Endothelial cell of umbilical vein (primary cell): ENCODE data around the gene SLC35G4.

Experiments
- CTCF ChIP-seq, 2 donors: IDR thresholded peaks; 1 replicate in 1 of 2; 2 replicates in 1 of 2; pipeline ENCODE4 v1.5.1; 2011; ENCODE audit warnings: low read length in 2 of 2, mild to moderate bottlenecking in 2 of 2, moderate library complexity in 2 of 2, control low read depth in 1 of 2, inconsistent platforms in 1 of 2, low read depth in 1 of 2; ENCODE audit not compliant: insufficient read depth in 1 of 2; ENCODE audit errors: extremely low read depth in 1 of 2
- EZH2 ChIP-seq: IDR thresholded peaks from 2 replicates; pipeline ENCODE4 v1.6.1; 2012; ENCODE audit warnings: borderline replicate concordance, low read depth, mild to moderate bottlenecking, moderate library complexity, low read length, inconsistent platforms; ENCODE audit not compliant: severe bottlenecking
- GATA2 ChIP-seq: IDR thresholded peaks from 2 replicates; pipeline ENCODE4 v1.7.0; 2011; ENCODE audit warnings: low read depth, mild to moderate bottlenecking, moderate library complexity, mixed read lengths, low read length; ENCODE audit not compliant: insufficient read length, insufficient read depth
- JUN ChIP-seq: IDR thresholded peaks from 2 replicates; pipeline ENCODE4 v1.6.1; 2011; ENCODE audit warnings: borderline replicate concordance, low read depth; ENCODE audit not compliant: insufficient read length, insufficient read depth
- MYC ChIP-seq: IDR thresholded peaks from one replicate; pipeline ENCODE4 v1.6.1; 2011; ENCODE audit warnings: mild to moderate bottlenecking, low read depth, low read length
- POLR2A ChIP-seq: IDR thresholded peaks from 2 replicates; pipeline ENCODE4 v1.6.1; 2012; ENCODE audit warnings: low read depth, mild to moderate bottlenecking, control low read depth, low read length
- POLR2AphosphoS5 ChIP-seq: IDR thresholded peaks from 2 replicates; pipeline ENCODE4 v1.6.1; 2012; ENCODE audit warnings: low read depth, mild to moderate bottlenecking, control low read depth, low read length, moderate library complexity; ENCODE audit not compliant: insufficient read depth
- TF ChIP-seq, protein P1 (sequence below): IDR thresholded peaks from 2 replicates; pipeline ENCODE4 v1.6.1; 2011; ENCODE audit not compliant: insufficient read depth, insufficient read length

DNA sequence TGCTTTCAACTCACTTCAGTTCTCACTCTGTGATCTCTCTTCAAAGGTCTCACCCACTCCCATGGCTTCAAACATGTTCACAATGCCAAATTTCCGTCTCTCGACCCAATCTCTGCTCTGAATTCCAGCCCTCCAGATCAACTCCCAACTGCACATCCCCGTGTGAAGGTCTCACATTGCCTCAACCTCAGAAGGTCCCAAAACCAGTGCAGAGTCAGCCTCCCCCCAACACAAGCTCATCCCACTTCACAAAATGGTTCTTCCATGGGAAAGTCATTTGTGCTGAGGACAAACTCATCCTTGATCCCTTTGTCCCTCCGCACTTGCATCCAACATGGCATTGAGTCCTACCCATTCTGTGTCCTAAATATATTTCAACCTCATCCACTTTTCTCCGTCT is 48.6 kb downstream of the SLC35G4 start:
- TF ChIP-seq CTCF (IDR thresholded peaks at IDR 0.05; ENCODE audit: extremely low read depth in 1 of 2, insufficient read depth in 1 of 2, low read depth in 1 of 2, low read length in 2 of 2) (no peak), EZH2 (no peak), GATA2 (no peak), MYC (no peak), POLR2A (no peak), JUN (no peak), POLR2AphosphoS5 (no peak)
- TF ChIP-seq, protein P1, sequence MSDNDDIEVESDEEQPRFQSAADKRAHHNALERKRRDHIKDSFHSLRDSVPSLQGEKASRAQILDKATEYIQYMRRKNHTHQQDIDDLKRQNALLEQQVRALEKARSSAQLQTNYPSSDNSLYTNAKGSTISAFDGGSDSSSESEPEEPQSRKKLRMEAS = no peak
